Measurements from ENCODE around the gene DOCK6. TPM values are rescaled to one million over a fixed set of nuclear protein-coding genes. Genes with fewer than 3 reads are reported as not detected.

DOCK6 gene
- total RNA-seq, 1 experiment from 2014 or later: 88.8 TPM

GRCh38 chr19:11197291-11198174 lies 64.8 kb downstream of the DOCK6 start, which contains the start of gene KANK2 (continued):
- TF ChIP-seq ARID4B (CRISPR knock-in tag; IDR thresholded peaks at IDR 0.05; ENCODE audit: borderline replicate concordance) (no peak), IRF2 (CRISPR knock-in tag; IDR thresholded peaks at IDR 0.05; ENCODE audit: borderline replicate concordance, low read depth) (no peak), TCF7 (CRISPR knock-in tag; IDR thresholded peaks at IDR 0.05; ENCODE audit: low read depth) (no peak), ZNF263 (CRISPR knock-in tag; IDR thresholded peaks at IDR 0.05; ENCODE audit: low read depth) (no peak), ZBTB43 (CRISPR knock-in tag; IDR thresholded peaks at IDR 0.05) (no peak), E2F4 (CRISPR knock-in tag; IDR thresholded peaks at IDR 0.05; ENCODE audit: borderline replicate concordance, low read depth) (no peak), CBFB (CRISPR knock-in tag; IDR thresholded peaks at IDR 0.05; ENCODE audit: low read depth) (0 out of 2 replicates have a peak, but pooled peaks have one; percentile 6), NR2C2 (CRISPR knock-in tag; IDR thresholded peaks at IDR 0.05) (no peak), ESRRA (CRISPR knock-in tag; IDR thresholded peaks at IDR 0.05; ENCODE audit: borderline replicate concordance) (no peak), SMAD3 (CRISPR knock-in tag; IDR thresholded peaks at IDR 0.05; ENCODE audit: borderline replicate concordance) (no peak), ZNF281 (CRISPR knock-in tag; IDR thresholded peaks at IDR 0.05) (0 out of 2 replicates have a peak, but pooled peaks have one; percentile 47), PRRX2 (CRISPR knock-in tag; IDR thresholded peaks at IDR 0.05) (no peak), ATF6 (CRISPR knock-in tag; IDR thresholded peaks at IDR 0.05) (no peak), SMAD4 (CRISPR knock-in tag; IDR thresholded peaks at IDR 0.05) (no peak), ZNF232 (CRISPR knock-in tag; IDR thresholded peaks at IDR 0.05) (no peak), MYBL2 (CRISPR knock-in tag; IDR thresholded peaks at IDR 0.05) (no peak), ZNF121 (CRISPR knock-in tag; IDR thresholded peaks at IDR 0.05) (peak; percentile 56; the same call in 1 of the 2 replicates), NFYB (CRISPR knock-in tag; conservative IDR thresholded peaks at IDR 0.05; ENCODE audit: low read depth) (no peak)
- TF ChIP-seq, protein P1, sequence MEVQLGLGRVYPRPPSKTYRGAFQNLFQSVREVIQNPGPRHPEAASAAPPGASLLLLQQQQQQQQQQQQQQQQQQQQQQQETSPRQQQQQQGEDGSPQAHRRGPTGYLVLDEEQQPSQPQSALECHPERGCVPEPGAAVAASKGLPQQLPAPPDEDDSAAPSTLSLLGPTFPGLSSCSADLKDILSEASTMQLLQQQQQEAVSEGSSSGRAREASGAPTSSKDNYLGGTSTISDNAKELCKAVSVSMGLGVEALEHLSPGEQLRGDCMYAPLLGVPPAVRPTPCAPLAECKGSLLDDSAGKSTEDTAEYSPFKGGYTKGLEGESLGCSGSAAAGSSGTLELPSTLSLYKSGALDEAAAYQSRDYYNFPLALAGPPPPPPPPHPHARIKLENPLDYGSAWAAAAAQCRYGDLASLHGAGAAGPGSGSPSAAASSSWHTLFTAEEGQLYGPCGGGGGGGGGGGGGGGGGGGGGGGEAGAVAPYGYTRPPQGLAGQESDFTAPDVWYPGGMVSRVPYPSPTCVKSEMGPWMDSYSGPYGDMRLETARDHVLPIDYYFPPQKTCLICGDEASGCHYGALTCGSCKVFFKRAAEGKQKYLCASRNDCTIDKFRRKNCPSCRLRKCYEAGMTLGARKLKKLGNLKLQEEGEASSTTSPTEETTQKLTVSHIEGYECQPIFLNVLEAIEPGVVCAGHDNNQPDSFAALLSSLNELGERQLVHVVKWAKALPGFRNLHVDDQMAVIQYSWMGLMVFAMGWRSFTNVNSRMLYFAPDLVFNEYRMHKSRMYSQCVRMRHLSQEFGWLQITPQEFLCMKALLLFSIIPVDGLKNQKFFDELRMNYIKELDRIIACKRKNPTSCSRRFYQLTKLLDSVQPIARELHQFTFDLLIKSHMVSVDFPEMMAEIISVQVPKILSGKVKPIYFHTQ (CRISPR knock-in tag; IDR thresholded peaks at IDR 0.05): no peak
- TF ChIP-seq, protein P2, sequence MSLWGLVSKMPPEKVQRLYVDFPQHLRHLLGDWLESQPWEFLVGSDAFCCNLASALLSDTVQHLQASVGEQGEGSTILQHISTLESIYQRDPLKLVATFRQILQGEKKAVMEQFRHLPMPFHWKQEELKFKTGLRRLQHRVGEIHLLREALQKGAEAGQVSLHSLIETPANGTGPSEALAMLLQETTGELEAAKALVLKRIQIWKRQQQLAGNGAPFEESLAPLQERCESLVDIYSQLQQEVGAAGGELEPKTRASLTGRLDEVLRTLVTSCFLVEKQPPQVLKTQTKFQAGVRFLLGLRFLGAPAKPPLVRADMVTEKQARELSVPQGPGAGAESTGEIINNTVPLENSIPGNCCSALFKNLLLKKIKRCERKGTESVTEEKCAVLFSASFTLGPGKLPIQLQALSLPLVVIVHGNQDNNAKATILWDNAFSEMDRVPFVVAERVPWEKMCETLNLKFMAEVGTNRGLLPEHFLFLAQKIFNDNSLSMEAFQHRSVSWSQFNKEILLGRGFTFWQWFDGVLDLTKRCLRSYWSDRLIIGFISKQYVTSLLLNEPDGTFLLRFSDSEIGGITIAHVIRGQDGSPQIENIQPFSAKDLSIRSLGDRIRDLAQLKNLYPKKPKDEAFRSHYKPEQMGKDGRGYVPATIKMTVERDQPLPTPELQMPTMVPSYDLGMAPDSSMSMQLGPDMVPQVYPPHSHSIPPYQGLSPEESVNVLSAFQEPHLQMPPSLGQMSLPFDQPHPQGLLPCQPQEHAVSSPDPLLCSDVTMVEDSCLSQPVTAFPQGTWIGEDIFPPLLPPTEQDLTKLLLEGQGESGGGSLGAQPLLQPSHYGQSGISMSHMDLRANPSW (CRISPR knock-in tag; conservative IDR thresholded peaks at IDR 0.05; ENCODE audit: low read depth): no peak

All from WTC11 (cell line).